GM12891 (cell line): ENCODE data around the gene LILRB3.

Experiments
- PAX5 ChIP-seq: IDR thresholded peaks from 2 replicates; pipeline ENCODE4 v1.6.1; 2011; ENCODE audit warnings: low read length, moderate library complexity, mild to moderate bottlenecking; ENCODE audit not compliant: insufficient read depth, severe bottlenecking
- POLR2A ChIP-seq: IDR thresholded peaks from 2 replicates; pipeline ENCODE4 v1.6.1; 2011; ENCODE audit warnings: low read depth, low read length, control low read depth
- POLR2AphosphoS5 ChIP-seq: IDR thresholded peaks from 2 replicates; pipeline ENCODE4 v1.6.1; 2011; ENCODE audit warnings: low read depth, low read length, control low read depth
- POU2F2 ChIP-seq: IDR thresholded peaks from 2 replicates; pipeline ENCODE4 v1.6.1; 2011; ENCODE audit warnings: low read depth, mild to moderate bottlenecking, control low read depth, low read length, moderate library complexity
- TAF1 ChIP-seq: IDR thresholded peaks from 2 replicates; pipeline ENCODE4 v1.6.1; 2011; ENCODE audit warnings: low read depth, low read length, control low read depth

DNA sequence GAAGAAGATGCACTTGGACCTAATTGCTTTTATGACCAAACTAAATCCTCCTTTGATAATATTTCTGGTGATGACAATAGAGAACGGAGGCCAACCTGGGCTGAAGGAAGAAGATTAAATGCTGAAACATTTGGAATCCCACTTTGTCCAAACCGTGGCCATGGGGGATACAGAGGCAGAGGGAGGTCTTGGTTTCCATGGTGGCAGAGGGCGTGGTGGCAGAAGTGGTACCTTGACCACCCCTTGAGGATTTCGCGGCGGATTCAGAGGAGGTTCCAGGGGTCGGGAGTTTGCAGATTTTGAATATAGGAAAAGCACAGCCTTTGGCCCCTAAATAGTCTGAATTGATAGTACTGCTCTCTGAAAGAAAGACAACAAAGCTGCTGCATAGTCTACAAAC is 7.2 kb upstream of the LILRB3 start:
- TF ChIP-seq POLR2A = no peak
- TF ChIP-seq PAX5 = no peak
- no peak for TF ChIP-seq POLR2AphosphoS5
- no peak for TF ChIP-seq POU2F2
- no peak for TF ChIP-seq TAF1
